Thyroid gland (tissue), 4 donors: ENCODE results near the gene MLYCD. TPM values are rescaled to one million over a fixed set of nuclear protein-coding genes. Genes with fewer than 3 reads are reported as not detected.

Source experiments
- DNase-seq, 2 donors: peaks; one replicate each; pipeline ENCODE4 v3.0.0-alpha.2; 2019
- H3K27ac ChIP-seq, 3 donors: fragments of 200-600 bp; sonication (generic); 1 replicate in 2 of 3; 2 replicates in 1 of 3; pipeline ENCODE4 v1.5.1; 2016 to 2019; ENCODE audit warnings: mild to moderate bottlenecking in 1 of 3, moderate library complexity in 1 of 3
- H3K27me3 ChIP-seq: fragments of 200-600 bp; sonication (generic); one replicate; pipeline ENCODE4 v1.5.1; 2019
- H3K36me3 ChIP-seq, 2 donors: fragments of 200-600 bp; sonication (generic); one replicate each; pipeline ENCODE4 v1.5.1; 2016 to 2019
- H3K4me1 ChIP-seq, 2 donors: fragments of 200-600 bp; sonication (generic); one replicate each; pipeline ENCODE4 v1.5.1; 2017 to 2019
- H3K4me3 ChIP-seq, 3 donors: fragments of 200-600 bp; sonication (generic); replicated peaks in 1 of 3; 1 replicate in 2 of 3; 2 replicates in 1 of 3; pipeline ENCODE4 v1.5.1; 2016; ENCODE audit warnings: mild to moderate bottlenecking in 1 of 3
- H3K9me3 ChIP-seq: fragments of 200-600 bp; sonication (generic); one replicate; pipeline ENCODE4 v1.5.1; 2017
- POLR2A ChIP-seq, 2 donors: fragments of 450-650 bp; IDR thresholded peaks; one replicate each; pipeline ENCODE4 v1.6.1; 2017; ENCODE audit warnings: antibody characterized with exemption in 2 of 2, mild to moderate bottlenecking in 2 of 2, moderate library complexity in 1 of 2
- WGBS, 2 donors: methylation state at CpG; one replicate each; pipeline ENCODE4 v1.1.5; 2017; 5-methylcytosine and 5-hydroxymethylcytosine counted together
- intact Hi-C: fragments of 100-400 bp; cut with DNase I; formaldehyde crosslinking; loops from one replicate; pipeline ENCODE4 v1.15.1; 2023
- total RNA-seq, 4 donors: library from RNA; depleted of rRNA; stranded (reverse); fragments of >200 nt; gene quantifications; one replicate each; pipeline ENCODE4 v1.2.3, GENCODE V29; 2016
- TF ChIP-seq, protein P1 (sequence below), 6 experiments: fragments of 200-600 bp in 3 of 6; fragments of 450-650 bp in 3 of 6; sonication (generic) in 3 of 6; IDR thresholded peaks; one replicate each; pipeline ENCODE4 v1.5.1; 2016 to 2019; ENCODE audit warnings: antibody characterized with exemption in 6 of 6, mild to moderate bottlenecking in 2 of 6, inconsistent platforms in 1 of 6, moderate library complexity in 1 of 6

The MLYCD gene
- total RNA-seq, 4 donors from 2014 or later, result 9.9 to 22.0 (median 12.0) TPM

GRCh38 chr16:83935005-83935857 lies 36.3 kb downstream of the MLYCD start:
- 86 to 90% methylated on average over 27 to 30 of the region's 30 CpGs for WGBS, 2 donors
- TF ChIP-seq, protein P1, sequence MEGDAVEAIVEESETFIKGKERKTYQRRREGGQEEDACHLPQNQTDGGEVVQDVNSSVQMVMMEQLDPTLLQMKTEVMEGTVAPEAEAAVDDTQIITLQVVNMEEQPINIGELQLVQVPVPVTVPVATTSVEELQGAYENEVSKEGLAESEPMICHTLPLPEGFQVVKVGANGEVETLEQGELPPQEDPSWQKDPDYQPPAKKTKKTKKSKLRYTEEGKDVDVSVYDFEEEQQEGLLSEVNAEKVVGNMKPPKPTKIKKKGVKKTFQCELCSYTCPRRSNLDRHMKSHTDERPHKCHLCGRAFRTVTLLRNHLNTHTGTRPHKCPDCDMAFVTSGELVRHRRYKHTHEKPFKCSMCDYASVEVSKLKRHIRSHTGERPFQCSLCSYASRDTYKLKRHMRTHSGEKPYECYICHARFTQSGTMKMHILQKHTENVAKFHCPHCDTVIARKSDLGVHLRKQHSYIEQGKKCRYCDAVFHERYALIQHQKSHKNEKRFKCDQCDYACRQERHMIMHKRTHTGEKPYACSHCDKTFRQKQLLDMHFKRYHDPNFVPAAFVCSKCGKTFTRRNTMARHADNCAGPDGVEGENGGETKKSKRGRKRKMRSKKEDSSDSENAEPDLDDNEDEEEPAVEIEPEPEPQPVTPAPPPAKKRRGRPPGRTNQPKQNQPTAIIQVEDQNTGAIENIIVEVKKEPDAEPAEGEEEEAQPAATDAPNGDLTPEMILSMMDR (IDR thresholded peaks at IDR 0.05), result no peak
- TF ChIP-seq POLR2A (IDR thresholded peaks at IDR 0.05), result no peak

DNA sequence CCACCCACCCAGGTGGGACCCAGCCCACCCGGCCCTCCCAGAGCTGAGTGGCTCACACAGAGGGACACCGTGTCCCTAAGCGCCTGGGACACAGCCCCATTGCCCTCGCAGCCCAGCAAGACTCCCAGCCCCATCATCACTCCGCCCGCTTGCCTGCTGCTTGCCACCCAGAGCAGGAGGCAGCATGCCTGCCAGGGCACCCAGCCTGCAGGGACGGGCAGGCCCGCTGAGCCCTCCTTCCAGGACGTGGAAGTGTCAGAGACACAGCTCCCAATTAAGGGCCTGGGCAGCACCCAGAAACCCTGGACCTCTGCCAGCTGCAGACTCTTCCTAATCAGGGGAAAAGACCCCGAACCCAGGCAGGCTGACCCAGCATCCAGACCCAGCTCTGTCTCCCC lies 36.9 kb downstream of the MLYCD start:
- Histone ChIP-seq H3K27me3 (no peaks in the 10 kb centered on the region), H3K27ac (no peak overlapping the region), H3K9me3 (no peaks in the 10 kb centered on the region), H3K4me1 (no peaks in the 10 kb centered on the region), H3K4me3 (no peak overlapping the region), H3K36me3 (no peaks in the 10 kb centered on the region)
- no peak for DNase-seq
- WGBS, 2 donors, result 65 to 100% methylated on average over 1 to 2 of the region's 10 CpGs
- intact Hi-C loops, result no loop called here
- TF ChIP-seq, protein P1 (IDR thresholded peaks at IDR 0.05), result no peak
- TF ChIP-seq POLR2A (IDR thresholded peaks at IDR 0.05), result no peak

More at GRCh38 chr16:83935005-83935857, 36.3 kb downstream of the MLYCD start:
- intact Hi-C loops, result no loop called here
- Histone ChIP-seq H3K27ac (no peak overlapping the region), H3K27me3 (no peaks in the 10 kb centered on the region), H3K4me1 (no peaks in the 10 kb centered on the region), H3K9me3 (no peaks in the 10 kb centered on the region), H3K4me3 (no peak overlapping the region), H3K36me3 (no peaks in the 10 kb centered on the region)
- DNase-seq, result no peak

- intact Hi-C loops, result no loop called here
- Histone ChIP-seq H3K9me3 (no peaks in the 10 kb centered on the region), H3K27ac (no peak overlapping the region), H3K4me3 (no peak overlapping the region), H3K4me1 (no peaks in the 10 kb centered on the region), H3K36me3 (no peaks in the 10 kb centered on the region), H3K27me3 (no peaks in the 10 kb centered on the region)
- 87 to 89% methylated on average over 19 of the region's 19 CpGs for WGBS, 2 donors
- no peak for TF ChIP-seq POLR2A (IDR thresholded peaks at IDR 0.05)
- TF ChIP-seq, protein P1 (IDR thresholded peaks at IDR 0.05), result no peak
- DNase-seq, result no peak
Measured at GRCh38 chr16:83936581-83937165, 37.8 kb downstream of the MLYCD start.

DNA sequence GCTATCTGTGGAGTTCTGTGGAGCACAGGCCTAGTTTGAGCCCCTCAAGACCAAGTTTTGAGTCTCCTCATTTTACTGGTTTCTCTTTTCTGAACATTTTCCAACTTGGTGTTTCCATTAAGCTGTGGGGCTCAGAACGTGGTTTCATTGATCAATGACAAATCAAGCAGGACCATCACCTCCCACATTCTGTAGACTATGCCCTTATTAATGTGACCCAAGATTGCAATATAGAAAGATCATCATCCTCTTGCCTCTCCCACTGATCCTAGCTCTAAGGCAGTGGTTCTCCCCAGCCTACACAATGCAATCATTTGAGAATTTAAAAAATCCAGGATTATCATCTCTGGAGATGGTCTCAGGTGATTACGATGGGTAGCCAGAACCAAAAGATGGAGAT lies 38.4 kb downstream of the MLYCD start:
- Histone ChIP-seq H3K4me1 (no peaks in the 10 kb centered on the region), H3K27me3 (no peaks in the 10 kb centered on the region), H3K4me3 (no peak overlapping the region), H3K9me3 (no peaks in the 10 kb centered on the region), H3K36me3 (no peaks in the 10 kb centered on the region), H3K27ac (no peak overlapping the region)
- 92 to 98% methylated on average over 2 of the region's 2 CpGs for WGBS, 2 donors
- no peak for TF ChIP-seq POLR2A (IDR thresholded peaks at IDR 0.05)
- TF ChIP-seq, protein P1 (IDR thresholded peaks at IDR 0.05), result no peak
- intact Hi-C loops, result no loop called here
- no peak for DNase-seq
